Measurements from ENCODE around the gene ZNF69. TPM values are rescaled to one million over a fixed set of nuclear protein-coding genes. Genes with fewer than 3 reads are reported as not detected.

ZNF69 gene
- total and polyA plus RNA-seq, 2 donors (not counting 1 experiment from before 2014, with no cell fraction given), result 0.92 to 2.1 TPM

GRCh38 chr19:11853358-11853757, 34.2 kb upstream of the ZNF69 start:
- DNase-seq (no peak), ATAC-seq (ENCODE audit: low read depth) (no peak)
- 95% methylated on average over 3 of the region's 3 CpGs for WGBS (ENCODE audit: insufficient coverage)
- ChIA-PET POLR2A (no interaction called here), CTCF (interaction anchor here (0.7 to 1.2 kb wide), 2 partner anchors 27 to 132 kb away, joined by 3 read pairs; no protein-coding TSS in a partner anchor)
- Histone ChIP-seq H2AFZ (ENCODE audit: insufficient read depth, low read depth, low read length, poor library complexity, severe bottlenecking) (no peak overlapping the region), H3K9ac (ENCODE audit: low read length) (no peak overlapping the region), H3K27me3 (replicated peaks in 1 of 4; ENCODE audit: control extremely low read depth in 1 of 4, control insufficient read depth in 3 of 4, insufficient read depth in 4 of 4, low read length in 3 of 4) (no peaks in the 10 kb centered on the region), H3K36me3 (replicated peaks in 1 of 2; ENCODE audit: control extremely low read depth in 1 of 2, control insufficient read depth in 1 of 2, extremely low read depth in 1 of 2, insufficient read depth in 2 of 2, low read length in 1 of 2) (peaks cover 3 to 33% of the 10 kb centered on the region in 2 experiments), H3K79me2 (ENCODE audit: control insufficient read depth, insufficient read depth, low read length) (peaks cover 86% of the 10 kb centered on the region), H3K4me1 (ENCODE audit: control insufficient read depth in 2 of 2, insufficient read depth in 2 of 2, low read length in 2 of 2) (peaks cover 16 to 19% of the 10 kb centered on the region in 2 donors), H3K4me2 (replicated peaks; ENCODE audit: low read depth, low read length, poor library complexity, severe bottlenecking) (no peak overlapping the region), H3K9me3 (ENCODE audit: control extremely low read depth in 1 of 3, control insufficient read depth in 2 of 3, insufficient read depth in 1 of 3, low read length in 2 of 3) (peaks cover 3 to 9% (median 3%) of the 10 kb centered on the region in 3 donors), H3K27ac (ENCODE audit: low read length in 2 of 2) (no peak overlapping the region), H3K4me3 (ENCODE audit: control extremely low read depth in 1 of 5, extremely low read depth in 1 of 5, insufficient read depth in 1 of 5, low read depth in 2 of 5, low read length in 4 of 5) (no peak overlapping the region), H4K20me1 (ENCODE audit: control insufficient read depth, insufficient read depth, low read length, poor library complexity, severe bottlenecking) (peaks cover 83% of the 10 kb centered on the region)
- H3K27me3 Mint-ChIP-seq, result no peaks in the 10 kb centered on the region
- no peak overlapping the region for H3K4me3 Mint-ChIP-seq
- H3K9me3 Mint-ChIP-seq (ENCODE audit: insufficient read depth), result no peaks in the 10 kb centered on the region
- TF ChIP-seq CTCF (IDR thresholded peaks at IDR 0.05) (no peak), EZH2 (IDR thresholded peaks at IDR 0.05; ENCODE audit: borderline replicate concordance, insufficient read depth, low read depth, low read length, poor library complexity, severe bottlenecking) (no peak)
- intact Hi-C loops (cut with micrococcal nuclease), result no loop called here
- peaks cover 38% of the 10 kb centered on the region for H3K4me1 Mint-ChIP-seq
- no peak overlapping the region for H3K27ac Mint-ChIP-seq

- H3K36me3 ChIP-seq (replicated peaks in 1 of 2; ENCODE audit: control extremely low read depth in 1 of 2, control insufficient read depth in 1 of 2, extremely low read depth in 1 of 2, insufficient read depth in 2 of 2, low read length in 1 of 2), result peaks cover 3 to 33% of the 10 kb centered on the region in 2 experiments
- peaks cover 99% of the 10 kb centered on the region for H3K79me2 ChIP-seq (ENCODE audit: control insufficient read depth, insufficient read depth, low read length)
- ChIA-PET CTCF (no interaction called here), POLR2A (no interaction called here)
- DNase-seq (no peak), ATAC-seq (ENCODE audit: low read depth) (no peak)
- 100% methylated on average over 5 of the region's 12 CpGs for WGBS (ENCODE audit: insufficient coverage)
- Mint-ChIP-seq H3K27me3 (no peaks in the 10 kb centered on the region), H3K27ac (no peak overlapping the region), H3K9me3 (ENCODE audit: insufficient read depth) (peaks cover under 1% of the 10 kb centered on the region), H3K4me1 (peaks cover 17% of the 10 kb centered on the region), H3K4me3 (no peak overlapping the region)
- H3K4me1 ChIP-seq (ENCODE audit: control insufficient read depth in 2 of 2, insufficient read depth in 2 of 2, low read length in 2 of 2), result no peaks in the 10 kb centered on the region
- peaks cover 90% of the 10 kb centered on the region for H4K20me1 ChIP-seq (ENCODE audit: control insufficient read depth, insufficient read depth, low read length, poor library complexity, severe bottlenecking)
- no peak overlapping the region for H3K4me3 ChIP-seq (ENCODE audit: control extremely low read depth in 1 of 5, extremely low read depth in 1 of 5, insufficient read depth in 1 of 5, low read depth in 2 of 5, low read length in 4 of 5)
- H3K4me2 ChIP-seq (replicated peaks; ENCODE audit: low read depth, low read length, poor library complexity, severe bottlenecking), result no peak overlapping the region
- intact Hi-C loops (cut with micrococcal nuclease), result no loop called here
- H3K27ac ChIP-seq (ENCODE audit: low read length in 2 of 2), result no peak overlapping the region
- TF ChIP-seq CTCF (IDR thresholded peaks at IDR 0.05) (no peak), EZH2 (IDR thresholded peaks at IDR 0.05; ENCODE audit: borderline replicate concordance, insufficient read depth, low read depth, low read length, poor library complexity, severe bottlenecking) (no peak)
- no peak overlapping the region for H3K9ac ChIP-seq (ENCODE audit: low read length)
- H2AFZ ChIP-seq (ENCODE audit: insufficient read depth, low read depth, low read length, poor library complexity, severe bottlenecking), result no peak overlapping the region
- peaks cover 6 to 21% (median 18%) of the 10 kb centered on the region in 3 donors for H3K9me3 ChIP-seq (ENCODE audit: control extremely low read depth in 1 of 3, control insufficient read depth in 2 of 3, insufficient read depth in 1 of 3, low read length in 2 of 3)
- H3K27me3 ChIP-seq (replicated peaks in 1 of 4; ENCODE audit: control extremely low read depth in 1 of 4, control insufficient read depth in 3 of 4, insufficient read depth in 4 of 4, low read length in 3 of 4), result no peaks in the 10 kb centered on the region
These were observed 30.9 kb upstream of the ZNF69 start for GRCh38 chr19:11856596-11857250.

All from B cell (primary cell).